H1 (cell line): ENCODE results near the gene CHN2. TPM values are rescaled to one million over a fixed set of nuclear protein-coding genes. Genes with fewer than 3 reads are reported as not detected.

ENCODE experiments used
- CTCF ChIA-PET: fragments of 300-600 bp; sonication (Branson Sonifier 250); formaldehyde crosslinking; loops from one replicate; lab custom pipeline; 2021; ENCODE audit not compliant: partially characterized antibody; lab: Charles Lee
- POLR2A ChIA-PET: fragments of 300-600 bp; sonication (Branson Sonifier 250); formaldehyde crosslinking; loops from one replicate; lab custom pipeline; 2021; ENCODE audit warnings: inconsistent platforms; ENCODE audit not compliant: partially characterized antibody; lab: Charles Lee
- DNase-seq, 2 experiments: peaks; one replicate each; pipeline versions ENCODE4 v3.0.0 to v3.0.0-alpha.2; 2010 to 2022; ENCODE audit warnings: low spot score in 2 of 2, low read depth in 1 of 2, mixed read lengths in 1 of 2
- FAIRE-seq: peaks from 2 replicates; lab custom pipeline; 2011; peaks lifted over from hg19 to GRCh38; lab: Jason Lieb, UNC
- H2AFZ ChIP-seq: 2 replicates; pipeline ENCODE4 v1.8.1; 2012; ENCODE audit warnings: low read length, inconsistent platforms
- H2AK5ac ChIP-seq: 2 replicates; pipeline ENCODE4 v1.6.1; 2013; ENCODE audit warnings: low read depth, low read length
- H2BK120ac ChIP-seq: replicated peaks from 2 replicates; pipeline ENCODE3; 2013; ENCODE audit warnings: low read depth, low read length, inconsistent platforms
- H2BK12ac ChIP-seq: 2 replicates; pipeline ENCODE4 v1.6.1; 2013; ENCODE audit warnings: low read depth, low read length
- H2BK15ac ChIP-seq: 2 replicates; pipeline ENCODE4 v1.6.1; 2013; ENCODE audit warnings: low read length
- H2BK20ac ChIP-seq: 2 replicates; pipeline ENCODE4 v1.6.1; 2013; ENCODE audit warnings: low read length
- H2BK5ac ChIP-seq: 2 replicates; pipeline ENCODE4 v1.6.1; 2013; ENCODE audit warnings: low read depth, low read length
- H3K14ac ChIP-seq: 2 replicates; pipeline ENCODE4 v1.6.1; 2013; ENCODE audit warnings: inconsistent platforms; ENCODE audit not compliant: insufficient read length
- H3K18ac ChIP-seq: 2 replicates; pipeline ENCODE4 v1.6.1; 2013; ENCODE audit warnings: low read length; ENCODE audit errors: extremely low read depth
- H3K23ac ChIP-seq: 2 replicates; pipeline ENCODE4 v1.6.1; 2013; ENCODE audit warnings: inconsistent platforms; ENCODE audit not compliant: insufficient read length
- H3K23me2 ChIP-seq: 2 replicates; pipeline ENCODE4 v1.6.1; 2013; ENCODE audit warnings: low read depth, low read length
- H3K27ac ChIP-seq: 2 replicates; pipeline ENCODE4 v1.6.1; 2011; ENCODE audit warnings: low read depth, low read length, inconsistent platforms
- H3K27me3 ChIP-seq, 4 experiments: replicated peaks in 1 of 4; 1 replicate in 1 of 4; 2 replicates in 3 of 4; pipeline versions ENCODE4 v1.6.1 to v1.8.1; 2011 to 2013; ENCODE audit warnings: low read length in 3 of 4, mild to moderate bottlenecking in 3 of 4, inconsistent platforms in 2 of 4, mixed read lengths in 2 of 4, moderate library complexity in 1 of 4; ENCODE audit not compliant: control insufficient read depth in 3 of 4, insufficient read depth in 3 of 4; ENCODE audit errors: extremely low read depth in 1 of 4
- H3K36me3 ChIP-seq, 4 experiments: 2 replicates each; pipeline versions ENCODE4 v1.6.1 to v1.8.1; 2011 to 2013; ENCODE audit warnings: mild to moderate bottlenecking in 4 of 4, low read length in 3 of 4, moderate library complexity in 2 of 4, control low read depth in 1 of 4, inconsistent platforms in 1 of 4; ENCODE audit not compliant: insufficient read depth in 4 of 4, control insufficient read depth in 2 of 4
- H3K4ac ChIP-seq: replicated peaks from 2 replicates; pipeline ENCODE3; 2013; ENCODE audit warnings: low read length, low read depth, mixed read lengths, inconsistent platforms; ENCODE audit not compliant: insufficient read length
- H3K4me1 ChIP-seq, 4 experiments: replicated peaks in 1 of 4; 1 replicate in 1 of 4; 2 replicates in 3 of 4; pipeline versions ENCODE4 v1.6.1 to v1.8.1; 2011 to 2013; ENCODE audit warnings: low read length in 3 of 4, inconsistent platforms in 2 of 4, mixed read lengths in 1 of 4; ENCODE audit not compliant: insufficient read depth in 4 of 4, control insufficient read depth in 3 of 4
- H3K4me2 ChIP-seq, 2 experiments: 2 replicates each; pipeline versions ENCODE4 v1.6.1 to v1.8.1; 2011 to 2013; ENCODE audit warnings: low read depth in 2 of 2, low read length in 2 of 2, control low read depth in 1 of 2, inconsistent platforms in 1 of 2, mild to moderate bottlenecking in 1 of 2; ENCODE audit not compliant: insufficient read depth in 1 of 2
- H3K4me3 ChIP-seq, 4 experiments: fragments of 200-600, 300-600 bp in 1 of 4; sonication (generic), shearing (Covaris generic), sonication (Bioruptor Twin) in 1 of 4; 2 replicates each; pipeline versions ENCODE4 v1.5.1 to v1.8.1; 2011 to 2016; ENCODE audit warnings: low read length in 4 of 4, low read depth in 3 of 4, control low read depth in 2 of 4, inconsistent platforms in 2 of 4, mild to moderate bottlenecking in 2 of 4, mixed read lengths in 1 of 4, moderate library complexity in 1 of 4; ENCODE audit not compliant: insufficient read depth in 2 of 4; ENCODE audit errors: extremely low read depth in 1 of 4
- H3K56ac ChIP-seq: replicated peaks from 2 replicates; pipeline ENCODE3; 2013; ENCODE audit warnings: low read depth, mild to moderate bottlenecking, mixed read lengths, low read length, inconsistent platforms; ENCODE audit not compliant: insufficient read length
- H3K79me1 ChIP-seq: 2 replicates; pipeline ENCODE4 v1.6.1; 2013; ENCODE audit warnings: low read depth, low read length, control low read depth
- H3K79me2 ChIP-seq, 2 experiments: 2 replicates each; pipeline versions ENCODE4 v1.6.1 to v1.8.1; 2012 to 2013; ENCODE audit warnings: low read length in 2 of 2, mild to moderate bottlenecking in 2 of 2, inconsistent platforms in 1 of 2; ENCODE audit not compliant: insufficient read depth in 2 of 2, control insufficient read depth in 1 of 2
- H3K9ac ChIP-seq, 4 experiments: replicated peaks in 1 of 4; 1 replicate in 1 of 4; 2 replicates in 3 of 4; pipeline versions ENCODE4 v1.6.1 to v1.8.1; 2011 to 2013; ENCODE audit warnings: low read depth in 3 of 4, low read length in 3 of 4, control low read depth in 2 of 4, mild to moderate bottlenecking in 2 of 4, moderate library complexity in 2 of 4, inconsistent platforms in 1 of 4; ENCODE audit errors: extremely low read depth in 1 of 4
- H3K9me3 ChIP-seq, 2 experiments: 2 replicates each; pipeline versions ENCODE4 v1.6.1 to v1.8.1; 2012 to 2013; ENCODE audit warnings: mild to moderate bottlenecking in 2 of 2, moderate library complexity in 2 of 2, control low read depth in 1 of 2, inconsistent platforms in 1 of 2, low read depth in 1 of 2, low read length in 1 of 2, mixed read lengths in 1 of 2; ENCODE audit not compliant: insufficient read depth in 2 of 2
- H4K20me1 ChIP-seq, 2 experiments: replicated peaks in 1 of 2; 2 replicates each; pipeline versions ENCODE3 to v1.8.1; 2011 to 2013; ENCODE audit warnings: inconsistent platforms in 2 of 2, low read length in 2 of 2, mild to moderate bottlenecking in 1 of 2; ENCODE audit not compliant: insufficient read depth in 2 of 2, control insufficient read depth in 1 of 2
- H4K5ac ChIP-seq: 2 replicates; pipeline ENCODE4 v1.6.1; 2013; ENCODE audit warnings: low read length, low read depth, mixed read lengths, inconsistent platforms; ENCODE audit not compliant: insufficient read length
- H4K8ac ChIP-seq: 2 replicates; pipeline ENCODE4 v1.8.0; 2013; ENCODE audit warnings: mild to moderate bottlenecking, moderate library complexity, low read length, inconsistent platforms; ENCODE audit not compliant: insufficient read depth; ENCODE audit errors: extremely low read depth
- H4K91ac ChIP-seq: replicated peaks from 2 replicates; pipeline ENCODE3; 2013; ENCODE audit warnings: low read length, mixed read lengths, inconsistent platforms; ENCODE audit not compliant: insufficient read length
- NANOG ChIP-seq: IDR thresholded peaks from 2 replicates; pipeline ENCODE4 v1.6.1; 2011; ENCODE audit warnings: low read length, low read depth, mild to moderate bottlenecking, inconsistent platforms; ENCODE audit not compliant: insufficient read depth, poor library complexity, severe bottlenecking
- RNF2 ChIP-seq: fragments of 200-900, 300-1000 bp; sonication (generic); IDR thresholded peaks from 2 replicates; pipeline ENCODE4 v1.7.1; 2016; ENCODE audit warnings: borderline replicate concordance, low read depth, mild to moderate bottlenecking, antibody characterized with exemption, low read length; ENCODE audit not compliant: poor library complexity, severe bottlenecking; ENCODE audit errors: missing control alignments
- TAF7 ChIP-seq: optimal IDR thresholded peaks from 2 replicates; pipeline ENCODE3; 2011; ENCODE audit warnings: low read depth, mild to moderate bottlenecking, inconsistent platforms, low read length, moderate library complexity, borderline replicate concordance
- YY1 ChIP-seq: IDR thresholded peaks from 2 replicates; pipeline ENCODE4 v1.6.1; 2011; ENCODE audit warnings: low read depth, mild to moderate bottlenecking, low read length
- WGBS, 2 experiments: shearing (Covaris generic) in 1 of 2; methylation state at CpG; one replicate each; pipeline versions ENCODE4 v1.1.6 to v1.1.7; 2013 to 2015; ENCODE audit warnings: low lambda C conversion rate in 2 of 2, mixed read lengths in 2 of 2, inconsistent platforms in 1 of 2, low coverage in 1 of 2, missing lambda C conversion rate in 1 of 2; ENCODE audit not compliant: insufficient replicate concordance in 2 of 2, insufficient coverage in 1 of 2, insufficient read length in 1 of 2; ENCODE audit errors: extremely low coverage in 1 of 2, missing lambda C conversion rate in 1 of 2; 5-methylcytosine and 5-hydroxymethylcytosine counted together
- polyA plus RNA-seq, 7 experiments: library from polyadenylated mRNA; depleted of rRNA in 3 of 7; stranded (reverse) in 5 of 7; unstranded in 2 of 7; fragments of >200 nt in 5 of 7; fragments of 200-250 nt in 2 of 7; gene quantifications; 1 replicate in 5 of 7; 2 replicates in 1 of 7; 4 replicates in 1 of 7; pipeline versions ENCODE4 v1.2.1 to v1.2.3, GENCODE V29; 2011 to 2013; ENCODE audit warnings: missing spikeins in 2 of 7, mixed read lengths in 2 of 7
- total RNA-seq: library from RNA; stranded (reverse); fragmentation: NEBNext Ultra II Directional; extraction: Animal tissue kit (Norgen Biotek cat#: 25700); gene quantifications from 2 replicates; pipeline ENCODE4 v1.2.1, GENCODE V29; 2021

CHN2 gene
- total and polyA plus RNA-seq, 2 of the 8 experiments (the other 6 are each of a cell fraction or from before 2014, with no cell fraction given): 2.9 to 4.8 TPM

- FAIRE-seq: no peak
- no peak overlapping the region for H3K4me3 ChIP-seq
- no peak overlapping the region for H3K27ac ChIP-seq
- POLR2A ChIA-PET: no interaction called here
- H2AFZ ChIP-seq: no peak overlapping the region
- no peaks in the 10 kb centered on the region for H3K79me2 ChIP-seq
- H3K23ac ChIP-seq: no peak overlapping the region
- H2AK5ac ChIP-seq: no peak overlapping the region
- CTCF ChIA-PET: no interaction called here
- no peak overlapping the region for H4K5ac ChIP-seq
- no peak overlapping the region for H3K18ac ChIP-seq
- no peaks in the 10 kb centered on the region for H3K79me1 ChIP-seq
- TF ChIP-seq TAF7: no peak
- no peak for TF ChIP-seq YY1
- TF ChIP-seq NANOG: no peak
- no peak for TF ChIP-seq RNF2
- TF ChIP-seq, all 59 proteins: peak for 0
- no peak overlapping the region for H3K4me2 ChIP-seq
- no peak overlapping the region; the same call in 1 of the 2 replicates for H2BK5ac ChIP-seq
- no peak overlapping the region for H4K8ac ChIP-seq
- no peak overlapping the region for H2BK20ac ChIP-seq
- H4K91ac ChIP-seq: no peak overlapping the region
- no peak for DNase-seq
- no peak overlapping the region for H3K14ac ChIP-seq
- H3K56ac ChIP-seq: no peak overlapping the region
- H3K4ac ChIP-seq: no peak overlapping the region
- no peak overlapping the region for H2BK15ac ChIP-seq
- no peaks in the 10 kb centered on the region for H3K27me3 ChIP-seq
- no peaks in the 10 kb centered on the region for H3K23me2 ChIP-seq
- no peak overlapping the region for H2BK12ac ChIP-seq
- WGBS, 2 experiments: 94% methylated on average over 5 of the region's 5 CpGs; no CpG with 5 or more reads in 1 of the 2 experiments
- no peak overlapping the region for H3K9ac ChIP-seq
- H2BK120ac ChIP-seq: no peak overlapping the region
- no peaks in the 10 kb centered on the region for H3K9me3 ChIP-seq
- no peaks in the 10 kb centered on the region for H3K4me1 ChIP-seq
- no peaks in the 10 kb centered on the region for H3K36me3 ChIP-seq
- H4K20me1 ChIP-seq: no peaks in the 10 kb centered on the region
Measured at GRCh38 chr7:29328045-29328444, 133.5 kb downstream of the CHN2 start.
